Measurements from ENCODE around the gene CCSER1.

CCSER1 gene

DNA sequence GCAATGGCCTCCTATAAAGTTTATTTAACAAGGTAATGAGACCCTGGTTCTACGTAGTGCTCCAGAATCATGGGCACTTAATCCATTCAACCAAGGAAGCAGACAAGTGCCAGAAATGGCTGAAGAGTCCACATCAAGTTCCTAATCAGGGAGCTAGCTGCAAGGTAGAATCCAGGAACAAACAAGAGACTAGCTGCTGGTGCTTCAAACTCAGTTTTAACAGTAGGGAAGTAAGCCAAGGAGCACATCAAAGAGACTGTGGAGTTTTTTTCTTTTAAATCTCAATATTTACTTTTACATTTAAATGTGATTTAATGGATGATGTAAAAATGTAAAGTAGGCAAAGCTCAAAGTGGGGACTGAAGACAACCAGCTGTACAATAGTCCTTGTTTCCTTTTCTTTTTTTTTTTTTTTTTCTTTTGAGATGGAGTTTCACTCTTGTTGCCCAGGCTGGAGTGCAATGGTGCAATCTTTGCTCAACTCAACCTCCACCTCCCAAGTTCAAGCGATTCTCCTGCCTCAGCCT is 630.4 kb downstream of the CCSER1 start:
- H3K4me1 ChIP-seq (ENCODE audit: control insufficient read depth in 1 of 2, insufficient read depth in 2 of 2, low read length in 2 of 2), result no peaks in the 10 kb centered on the region
- H3K9ac ChIP-seq (ENCODE audit: low read length), result no peak overlapping the region
- H3K27ac ChIP-seq (ENCODE audit: low read depth, low read length), result no peak overlapping the region
- H3K18ac ChIP-seq (ENCODE audit: low read length), result no peak overlapping the region
- H3K4ac ChIP-seq (ENCODE audit: low read depth, low read length), result no peak overlapping the region
- no peaks in the 10 kb centered on the region for H3K79me2 ChIP-seq (ENCODE audit: control insufficient read depth, insufficient read depth, low read length, poor library complexity)
- H2BK12ac ChIP-seq (ENCODE audit: low read length), result no peak overlapping the region
- no peak overlapping the region for H3K23ac ChIP-seq (ENCODE audit: low read length)
- no peaks in the 10 kb centered on the region for H3K9me3 ChIP-seq (ENCODE audit: insufficient read depth, low read depth, low read length)
- H3K79me1 ChIP-seq (ENCODE audit: low read length), result peaks cover 3% of the 10 kb centered on the region
- no CpG with 5 or more reads among the region's 2 CpGs for WGBS (ENCODE audit: extremely low coverage, insufficient coverage, insufficient read length)
- H4K91ac ChIP-seq (ENCODE audit: low read depth, low read length), result no peak overlapping the region
- no peak overlapping the region for H2BK5ac ChIP-seq (ENCODE audit: low read depth, low read length, poor library complexity)
- H2BK120ac ChIP-seq (ENCODE audit: insufficient read depth, low read length, poor library complexity), result no peak overlapping the region
- H3K4me2 ChIP-seq (ENCODE audit: low read length), result no peak overlapping the region
- no peak overlapping the region for H4K12ac ChIP-seq (ENCODE audit: low read depth, low read length)
- no peak overlapping the region for H4K8ac ChIP-seq (ENCODE audit: low read depth, low read length)
- no peaks in the 10 kb centered on the region for H3K36me3 ChIP-seq (ENCODE audit: control insufficient read depth in 1 of 2, insufficient read depth in 2 of 2, low read length in 2 of 2)
- no peak overlapping the region for H3K4me3 ChIP-seq (ENCODE audit: low read depth, low read length)
- DNase-seq, result no peak
- H3K14ac ChIP-seq (ENCODE audit: low read length), result no peak overlapping the region
- no peaks in the 10 kb centered on the region for H3K27me3 ChIP-seq (ENCODE audit: insufficient read depth, low read length)
- no peak overlapping the region for H2AK5ac ChIP-seq (ENCODE audit: low read length)
- H2AFZ ChIP-seq (ENCODE audit: insufficient read depth, low read length, poor library complexity), result no peak overlapping the region

DNA sequence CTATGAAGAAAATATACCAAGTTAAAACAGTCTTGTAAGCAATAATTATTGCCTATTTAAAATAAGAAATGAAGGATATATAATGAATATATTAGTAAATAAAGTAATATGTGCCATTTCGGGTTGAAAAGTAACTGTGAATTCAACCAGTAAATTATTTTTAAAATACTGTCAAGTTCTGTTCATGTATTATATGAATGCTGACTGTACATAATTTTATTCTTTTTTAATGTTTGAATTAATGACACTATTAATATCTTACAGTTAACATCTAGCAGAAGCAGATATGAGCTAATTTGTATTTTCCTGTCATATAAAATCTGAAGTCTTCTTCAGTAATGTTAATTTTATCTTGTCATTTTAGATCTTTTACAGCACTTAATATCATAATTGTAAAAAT is 632.9 kb downstream of the CCSER1 start:
- Histone ChIP-seq H3K14ac (ENCODE audit: low read length) (no peak overlapping the region), H2AK5ac (ENCODE audit: low read length) (no peak overlapping the region), H3K79me2 (ENCODE audit: control insufficient read depth, insufficient read depth, low read length, poor library complexity) (no peaks in the 10 kb centered on the region), H3K4me3 (ENCODE audit: low read depth, low read length) (no peak overlapping the region), H4K12ac (ENCODE audit: low read depth, low read length) (no peak overlapping the region), H3K23ac (ENCODE audit: low read length) (no peak overlapping the region), H3K36me3 (ENCODE audit: control insufficient read depth in 1 of 2, insufficient read depth in 2 of 2, low read length in 2 of 2) (no peaks in the 10 kb centered on the region), H3K27me3 (ENCODE audit: insufficient read depth, low read length) (no peaks in the 10 kb centered on the region), H3K4me2 (ENCODE audit: low read length) (no peak overlapping the region), H2BK12ac (ENCODE audit: low read length) (no peak overlapping the region), H3K18ac (ENCODE audit: low read length) (no peak overlapping the region), H4K91ac (ENCODE audit: low read depth, low read length) (no peak overlapping the region), H3K4ac (ENCODE audit: low read depth, low read length) (no peak overlapping the region), H3K27ac (ENCODE audit: low read depth, low read length) (no peak overlapping the region), H2AFZ (ENCODE audit: insufficient read depth, low read length, poor library complexity) (no peak overlapping the region), H2BK5ac (ENCODE audit: low read depth, low read length, poor library complexity) (no peak overlapping the region), H4K8ac (ENCODE audit: low read depth, low read length) (no peak overlapping the region), H3K9ac (ENCODE audit: low read length) (no peak overlapping the region), H3K79me1 (ENCODE audit: low read length) (no peaks in the 10 kb centered on the region), H3K4me1 (ENCODE audit: control insufficient read depth in 1 of 2, insufficient read depth in 2 of 2, low read length in 2 of 2) (no peaks in the 10 kb centered on the region), H3K9me3 (ENCODE audit: insufficient read depth, low read depth, low read length) (no peaks in the 10 kb centered on the region), H2BK120ac (ENCODE audit: insufficient read depth, low read length, poor library complexity) (no peak overlapping the region)
- DNase-seq, result no peak
- no CpG with 5 or more reads among the region's 1 CpG for WGBS (ENCODE audit: extremely low coverage, insufficient coverage, insufficient read length)

DNA sequence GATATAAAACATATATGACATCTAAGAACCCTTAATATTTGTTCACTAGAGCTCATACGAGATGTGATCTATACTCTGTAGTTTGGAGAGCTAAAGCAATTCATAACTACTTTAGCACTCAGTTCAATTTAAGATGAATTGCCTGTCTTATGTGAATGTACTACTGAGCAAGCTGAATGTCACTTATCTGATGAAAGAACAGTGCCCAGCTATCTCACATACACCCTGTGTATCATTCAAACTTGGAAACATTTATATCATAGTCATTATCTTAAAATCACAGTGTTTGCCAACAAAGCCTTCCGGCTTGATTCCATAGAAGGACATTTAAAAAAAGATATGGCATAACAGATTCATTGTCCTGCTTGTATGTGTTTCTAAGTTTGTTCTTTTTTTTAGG is 639.6 kb downstream of the CCSER1 start:
- no CpG with 5 or more reads among the region's 2 CpGs for WGBS (ENCODE audit: extremely low coverage, insufficient coverage, insufficient read length)
- Histone ChIP-seq H3K27ac (ENCODE audit: low read depth, low read length) (no peak overlapping the region), H4K8ac (ENCODE audit: low read depth, low read length) (no peak overlapping the region), H2BK120ac (ENCODE audit: insufficient read depth, low read length, poor library complexity) (no peak overlapping the region), H4K91ac (ENCODE audit: low read depth, low read length) (no peak overlapping the region), H4K12ac (ENCODE audit: low read depth, low read length) (no peak overlapping the region), H3K4me1 (ENCODE audit: control insufficient read depth in 1 of 2, insufficient read depth in 2 of 2, low read length in 2 of 2) (no peaks in the 10 kb centered on the region), H3K9me3 (ENCODE audit: insufficient read depth, low read depth, low read length) (no peaks in the 10 kb centered on the region), H3K4me2 (ENCODE audit: low read length) (no peak overlapping the region), H2AK5ac (ENCODE audit: low read length) (no peak overlapping the region), H3K36me3 (ENCODE audit: control insufficient read depth in 1 of 2, insufficient read depth in 2 of 2, low read length in 2 of 2) (no peaks in the 10 kb centered on the region), H3K23ac (ENCODE audit: low read length) (no peak overlapping the region), H3K79me1 (ENCODE audit: low read length) (no peaks in the 10 kb centered on the region), H3K27me3 (ENCODE audit: insufficient read depth, low read length) (no peaks in the 10 kb centered on the region), H3K79me2 (ENCODE audit: control insufficient read depth, insufficient read depth, low read length, poor library complexity) (no peaks in the 10 kb centered on the region), H3K18ac (ENCODE audit: low read length) (no peak overlapping the region), H2AFZ (ENCODE audit: insufficient read depth, low read length, poor library complexity) (no peak overlapping the region), H3K14ac (ENCODE audit: low read length) (no peak overlapping the region), H2BK5ac (ENCODE audit: low read depth, low read length, poor library complexity) (no peak overlapping the region), H3K4me3 (ENCODE audit: low read depth, low read length) (no peak overlapping the region), H3K9ac (ENCODE audit: low read length) (no peak overlapping the region), H2BK12ac (ENCODE audit: low read length) (no peak overlapping the region), H3K4ac (ENCODE audit: low read depth, low read length) (no peak overlapping the region)
- DNase-seq, result no peak

DNA sequence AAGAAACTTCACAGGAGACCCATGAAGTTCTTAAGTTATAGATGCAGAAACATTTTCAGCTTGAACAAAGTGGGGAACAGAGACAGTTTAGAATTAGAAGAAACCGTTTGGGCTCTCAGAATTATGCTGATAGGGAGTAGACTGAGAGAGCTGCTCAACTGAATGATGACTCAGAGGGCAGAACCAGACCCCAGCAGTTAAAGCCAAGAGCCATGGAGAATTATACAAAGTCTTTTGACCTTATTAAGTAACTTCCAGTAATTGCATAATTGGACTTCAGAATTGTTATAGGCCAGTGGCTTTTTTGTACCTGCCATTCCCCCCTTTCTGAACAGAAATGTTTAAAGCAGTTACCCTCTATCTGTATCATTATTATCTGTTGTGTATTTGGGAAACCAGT is 642.1 kb downstream of the CCSER1 start:
- H4K12ac ChIP-seq (ENCODE audit: low read depth, low read length), result no peak overlapping the region
- no peak overlapping the region for H3K14ac ChIP-seq (ENCODE audit: low read length)
- H4K91ac ChIP-seq (ENCODE audit: low read depth, low read length), result no peak overlapping the region
- no peak overlapping the region for H2BK120ac ChIP-seq (ENCODE audit: insufficient read depth, low read length, poor library complexity)
- no peak overlapping the region for H3K27ac ChIP-seq (ENCODE audit: low read depth, low read length)
- no peak overlapping the region for H3K23ac ChIP-seq (ENCODE audit: low read length)
- H3K79me1 ChIP-seq (ENCODE audit: low read length), result no peaks in the 10 kb centered on the region
- no peak overlapping the region for H3K4me3 ChIP-seq (ENCODE audit: low read depth, low read length)
- H2AFZ ChIP-seq (ENCODE audit: insufficient read depth, low read length, poor library complexity), result no peak overlapping the region
- H3K4ac ChIP-seq (ENCODE audit: low read depth, low read length), result no peak overlapping the region
- no peak overlapping the region for H3K4me2 ChIP-seq (ENCODE audit: low read length)
- DNase-seq, result no peak
- no peak overlapping the region for H2BK12ac ChIP-seq (ENCODE audit: low read length)
- no peak overlapping the region for H4K8ac ChIP-seq (ENCODE audit: low read depth, low read length)
- H3K9ac ChIP-seq (ENCODE audit: low read length), result no peak overlapping the region
- H3K27me3 ChIP-seq (ENCODE audit: insufficient read depth, low read length), result no peaks in the 10 kb centered on the region
- no CpG with 5 or more reads among the region's 1 CpG for WGBS (ENCODE audit: extremely low coverage, insufficient coverage, insufficient read length)
- no peaks in the 10 kb centered on the region for H3K79me2 ChIP-seq (ENCODE audit: control insufficient read depth, insufficient read depth, low read length, poor library complexity)
- no peaks in the 10 kb centered on the region for H3K4me1 ChIP-seq (ENCODE audit: control insufficient read depth in 1 of 2, insufficient read depth in 2 of 2, low read length in 2 of 2)
- no peaks in the 10 kb centered on the region for H3K36me3 ChIP-seq (ENCODE audit: control insufficient read depth in 1 of 2, insufficient read depth in 2 of 2, low read length in 2 of 2)
- no peak overlapping the region for H3K18ac ChIP-seq (ENCODE audit: low read length)
- no peaks in the 10 kb centered on the region for H3K9me3 ChIP-seq (ENCODE audit: insufficient read depth, low read depth, low read length)
- H2AK5ac ChIP-seq (ENCODE audit: low read length), result no peak overlapping the region
- H2BK5ac ChIP-seq (ENCODE audit: low read depth, low read length, poor library complexity), result no peak overlapping the region

All from trophoblast cell (in vitro differentiated cells and primary cell).